Aorta (tissue), 5 donors: Measurements from ENCODE around the gene PNPLA5. TPM values are rescaled to one million over a fixed set of nuclear protein-coding genes. Genes with fewer than 3 reads are reported as not detected.
"Not testable (repeated sequence)": the region's sequence is repeated elsewhere in the genome, so short reads cannot be mapped to it uniquely, and the experiment has no call there.

Source experiments
- ATAC-seq: fragments of 200-7000 bp; cut with Tn5 transposase; one replicate; pipeline ENCODE4 v1.9.1; 2022; ENCODE audit warnings: moderate library complexity; ENCODE audit not compliant: low FRiP score
- DNase-seq, 2 donors: peaks; one replicate each; pipeline ENCODE4 v3.0.0-alpha.2; 2020
- H3K27ac ChIP-seq, 2 donors: one replicate each; pipeline ENCODE4 v1.5.1; 2013; ENCODE audit warnings: low read length in 2 of 2, mild to moderate bottlenecking in 2 of 2, moderate library complexity in 2 of 2, control low read depth in 1 of 2, inconsistent platforms in 1 of 2, low read depth in 1 of 2
- H3K27me3 ChIP-seq, 2 donors: one replicate each; pipeline ENCODE4 v1.6.1; 2013; ENCODE audit warnings: control low read depth in 1 of 2, low read length in 1 of 2, mild to moderate bottlenecking in 1 of 2, moderate library complexity in 1 of 2; ENCODE audit not compliant: insufficient read depth in 2 of 2, control insufficient read depth in 1 of 2
- H3K36me3 ChIP-seq, 2 donors: one replicate each; pipeline ENCODE4 v1.6.1; 2013; ENCODE audit warnings: control low read depth in 1 of 2, low read length in 1 of 2, mild to moderate bottlenecking in 1 of 2; ENCODE audit not compliant: insufficient read depth in 2 of 2, control insufficient read depth in 1 of 2
- H3K4me1 ChIP-seq, 2 donors: one replicate each; pipeline ENCODE4 v1.6.1; 2013; ENCODE audit warnings: low read length in 2 of 2, control low read depth in 1 of 2, mild to moderate bottlenecking in 1 of 2, moderate library complexity in 1 of 2; ENCODE audit not compliant: insufficient read depth in 2 of 2, control insufficient read depth in 1 of 2
- H3K4me3 ChIP-seq, 2 donors: one replicate each; pipeline ENCODE4 v1.5.1; 2013; ENCODE audit warnings: low read length in 2 of 2, control low read depth in 1 of 2, mild to moderate bottlenecking in 1 of 2
- H3K9me3 ChIP-seq: one replicate; pipeline ENCODE4 v1.6.1; 2013; ENCODE audit warnings: mild to moderate bottlenecking, low read length; ENCODE audit not compliant: control insufficient read depth
- WGBS, 2 donors: extraction: QIAGEN DNeasy Blood & Tissue Kit; methylation state at CpG; one replicate each; pipeline ENCODE4 v1.1.7; 2013; 5-methylcytosine and 5-hydroxymethylcytosine counted together
- intact Hi-C, 2 donors: fragments of 100-400 bp; cut with DNase I; formaldehyde crosslinking; loops; one replicate each; pipeline versions ENCODE4 v1.14.2 to v1.15.0; 2022
- polyA plus RNA-seq, 2 donors: library from polyadenylated mRNA; stranded (reverse); fragments of 200-250 nt; gene quantifications; one replicate each; pipeline ENCODE4 v1.2.3, GENCODE V29; 2013
- total RNA-seq, 2 donors: library from RNA; stranded (reverse); fragmentation: NEBNext Ultra II Directional; extraction: Animal tissue kit (Norgen Biotek cat#: 25700); gene quantifications; one replicate each; pipeline ENCODE4 v1.2.1, GENCODE V29; 2021
- donor health status: healthy with polysubstance abuse.
- donor health status: Bipolar disorder and iron deficiency.
- donor health status: DM: no; HTN: no; CAD: no.
- donor health status: DM: no; HTN: no; CAD: no.
- donor health status: DM: yes; HTN: yes; CAD: no.

PNPLA5 gene
- total and polyA plus RNA-seq, 4 donors: 0.50 TPM; not detected in 3

DNA sequence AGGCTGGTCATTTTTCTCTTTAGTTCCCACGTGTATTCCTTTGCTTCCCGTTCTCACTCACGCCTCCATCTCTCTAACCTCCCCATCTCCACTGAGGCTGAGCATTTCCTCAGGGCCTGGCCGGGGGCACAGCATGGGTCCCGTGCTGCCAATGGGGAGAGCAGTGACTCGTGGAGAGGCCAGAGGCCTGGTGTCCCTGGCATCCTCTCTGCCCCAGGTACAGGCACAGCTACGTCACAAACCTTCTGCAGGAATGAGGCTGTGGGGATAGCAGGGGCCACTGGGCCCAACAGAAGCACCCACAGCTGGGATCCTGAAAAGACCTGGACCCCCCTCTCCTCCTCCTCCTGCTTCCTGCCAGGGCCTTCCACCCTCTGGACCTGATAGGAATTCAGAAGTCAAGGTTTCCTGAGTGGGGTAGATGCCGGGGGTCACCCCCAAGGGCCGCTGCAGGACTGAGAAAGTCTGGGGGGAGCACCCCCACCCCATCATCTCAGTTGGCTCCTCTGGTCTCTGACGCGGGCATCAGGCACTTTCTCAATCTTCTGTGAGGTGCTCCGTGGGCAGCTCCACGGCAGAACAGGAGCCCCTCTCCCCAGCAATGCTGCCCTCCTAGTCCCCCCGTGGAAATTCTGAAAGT, 11.8 kb downstream of the PNPLA5 start:
- Histone ChIP-seq H3K9me3 (no peaks in the 10 kb centered on the region), H3K27me3 (no peaks in the 10 kb centered on the region), H3K4me1 (no peaks in the 10 kb centered on the region), H3K36me3 (no peaks in the 10 kb centered on the region), H3K4me3 (no peak overlapping the region), H3K27ac (no peak overlapping the region)
- peak; percentile 16 to 50 for DNase-seq
- intact Hi-C loops: no loop called here
- 76% methylated on average over 14 of the region's 14 CpGs for WGBS, 2 donors
- ATAC-seq: no peak

DNA sequence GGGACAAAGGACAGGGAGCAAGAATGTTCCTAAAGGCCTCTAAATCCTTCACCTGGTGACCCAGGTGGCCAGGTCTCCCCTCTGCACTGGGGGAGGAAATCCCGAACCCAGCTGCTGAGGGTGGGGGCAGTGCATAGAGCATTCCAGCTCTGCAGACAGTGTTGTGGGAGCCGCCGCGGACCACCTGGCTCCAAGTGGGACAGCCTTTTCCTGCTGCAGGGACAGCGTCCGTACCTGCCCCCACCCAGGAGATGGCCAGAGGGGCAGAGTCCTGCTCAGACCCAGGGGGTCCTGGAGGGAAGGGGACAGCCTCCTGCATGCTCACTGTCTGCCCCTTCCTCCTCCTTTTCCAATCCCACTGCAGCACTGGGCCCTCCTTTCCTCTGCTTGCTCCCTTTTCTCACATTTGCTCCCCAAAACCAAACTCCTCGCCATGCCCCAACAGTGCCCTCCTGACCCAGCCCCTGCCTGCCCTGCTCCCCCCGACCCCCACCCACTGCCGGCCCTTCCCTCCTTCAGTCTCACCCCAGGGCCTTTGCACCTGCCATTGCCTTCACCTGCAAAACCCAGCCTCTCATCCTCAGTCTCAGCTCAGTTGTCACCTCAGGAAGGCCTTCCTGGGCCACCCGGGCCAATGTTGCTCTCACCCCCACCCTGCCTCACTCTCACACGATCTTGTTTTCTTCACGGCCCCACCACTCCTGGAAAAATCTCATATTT, 12.8 kb downstream of the PNPLA5 start:
- Histone ChIP-seq H3K36me3 (no peaks in the 10 kb centered on the region), H3K9me3 (no peaks in the 10 kb centered on the region), H3K27me3 (no peaks in the 10 kb centered on the region), H3K4me3 (no peak overlapping the region), H3K27ac (no peak overlapping the region), H3K4me1 (no peaks in the 10 kb centered on the region)
- intact Hi-C loops: no loop called here
- DNase-seq: peak; percentile 23 to 59
- WGBS, 2 donors: 69 to 70% methylated on average over 12 of the region's 12 CpGs
- ATAC-seq: no peak

- ATAC-seq (no peak), DNase-seq (peak; percentile 23 to 59)
- H3K4me3 ChIP-seq: no peak overlapping the region
- no peaks in the 10 kb centered on the region for H3K9me3 ChIP-seq
- no peaks in the 10 kb centered on the region for H3K27me3 ChIP-seq
- intact Hi-C loops: no loop called here
- H3K36me3 ChIP-seq: no peaks in the 10 kb centered on the region
- H3K4me1 ChIP-seq: no peaks in the 10 kb centered on the region
- WGBS, 2 donors: 45 to 46% methylated on average over 12 of the region's 12 CpGs
- no peak overlapping the region for H3K27ac ChIP-seq
Observed at GRCh38 chr22:43878079-43878795, 13.6 kb downstream of the PNPLA5 start.

GRCh38 chr22:43876866-43877509, 14.8 kb downstream of the PNPLA5 start:
- Histone ChIP-seq H3K9me3 (no peaks in the 10 kb centered on the region), H3K27ac (no peak overlapping the region), H3K4me1 (no peaks in the 10 kb centered on the region), H3K4me3 (no peak overlapping the region), H3K36me3 (no peaks in the 10 kb centered on the region), H3K27me3 (no peaks in the 10 kb centered on the region)
- 58 to 61% methylated on average over 5 of the region's 5 CpGs for WGBS, 2 donors
- DNase-seq: peak; percentile 22 to 24
- ATAC-seq: no peak
- intact Hi-C loops: no loop called here

DNA sequence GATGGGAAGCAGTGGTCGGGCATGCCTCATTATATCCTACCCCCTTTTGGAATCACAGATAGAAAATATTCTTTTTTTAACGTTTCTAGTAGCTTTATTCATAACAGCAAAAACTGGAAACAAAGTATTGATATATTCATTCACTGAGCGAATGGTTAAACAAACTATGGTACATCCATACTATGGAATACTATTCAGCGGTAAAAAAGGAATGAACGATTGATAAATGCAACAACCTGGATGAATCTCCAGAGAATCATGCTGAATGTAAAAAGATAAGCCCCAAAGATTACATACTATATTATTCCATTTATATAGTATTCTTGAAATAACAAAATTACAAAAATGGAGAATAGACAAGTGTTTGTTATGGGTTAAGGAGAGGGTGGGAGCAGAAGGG, 22.0 kb downstream of the PNPLA5 start:
- Histone ChIP-seq H3K27ac (no peak overlapping the region), H3K27me3 (no peaks in the 10 kb centered on the region), H3K36me3 (no peaks in the 10 kb centered on the region), H3K4me1 (no peaks in the 10 kb centered on the region), H3K4me3 (no peak overlapping the region), H3K9me3 (peaks cover 1% of the 10 kb centered on the region)
- ATAC-seq (no peak), DNase-seq (no peak)
- 84 to 85% methylated on average over 5 of the region's 5 CpGs for WGBS, 2 donors
- intact Hi-C loops: no loop called here

DNA sequence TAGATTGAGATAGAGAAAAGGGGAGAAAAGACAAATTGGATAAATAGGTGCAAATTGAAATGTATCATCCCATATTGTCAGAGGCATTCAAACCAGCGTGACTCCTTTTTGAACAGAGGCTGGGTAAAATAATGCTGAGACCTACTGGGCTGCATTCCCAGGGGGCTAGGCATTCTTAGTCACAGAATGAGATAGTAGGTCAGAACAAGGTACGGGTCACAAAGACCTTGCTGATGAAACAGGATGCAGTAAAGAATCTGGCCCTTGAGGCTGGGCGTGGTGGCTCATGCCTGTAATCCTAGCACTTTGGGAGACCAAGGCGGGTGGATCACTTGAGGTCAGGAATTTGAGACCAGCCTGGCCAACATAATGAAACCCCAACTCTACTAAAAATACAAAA, 22.8 kb downstream of the PNPLA5 start:
- H3K9me3 ChIP-seq, H3K4me3 ChIP-seq, H3K36me3 ChIP-seq, H3K27me3 ChIP-seq, H3K4me1 ChIP-seq, ATAC-seq, intact Hi-C loops, DNase-seq, H3K27ac ChIP-seq: not testable (repeated sequence)
- 76 to 85% methylated on average over 4 of the region's 4 CpGs for WGBS, 2 donors

DNA sequence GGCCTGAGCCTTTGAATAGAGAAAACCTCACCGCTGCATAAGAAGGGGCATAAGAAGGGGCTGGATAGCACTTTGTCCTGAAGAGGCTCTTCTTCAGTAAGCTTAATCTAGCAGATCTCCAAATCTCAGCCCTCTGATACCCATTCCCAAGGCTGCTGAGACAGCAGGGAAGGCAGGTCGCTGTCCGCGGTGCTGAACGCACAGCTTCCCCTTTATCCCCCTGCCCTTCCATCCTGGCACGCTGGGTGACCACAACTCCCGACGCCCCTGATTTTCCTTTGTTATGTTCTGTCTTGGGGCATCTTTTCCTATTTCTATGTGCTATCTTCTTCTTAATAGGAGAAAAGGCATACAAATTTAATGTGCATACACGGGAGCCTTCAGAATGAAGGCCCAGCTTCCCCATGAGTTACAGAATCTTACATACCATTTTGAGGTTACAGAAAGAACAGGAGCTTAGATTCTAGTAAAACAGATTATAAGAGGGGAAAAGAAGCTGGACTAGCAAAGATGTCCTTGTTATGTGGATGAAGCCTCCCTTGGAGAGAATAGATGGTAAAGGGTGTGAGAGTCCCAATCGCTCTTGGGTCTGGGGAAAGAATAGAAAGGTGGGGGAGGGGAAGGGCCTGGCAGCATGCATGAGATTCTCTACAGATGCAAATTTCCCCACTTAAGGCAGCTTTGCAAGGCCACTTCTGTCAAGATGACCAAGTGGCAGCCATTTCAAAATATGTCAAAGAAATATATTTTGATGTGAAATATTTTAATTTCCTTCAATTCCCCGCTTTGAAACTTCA, 23.8 kb downstream of the PNPLA5 start:
- WGBS, 2 donors: 3 to 5% methylated on average over 11 of the region's 11 CpGs
- ATAC-seq (no peak), DNase-seq (peak; percentile 64 to 84)
- H3K4me3 ChIP-seq: no peak overlapping the region
- peaks cover 2% of the 10 kb centered on the region for H3K9me3 ChIP-seq
- H3K36me3 ChIP-seq: no peaks in the 10 kb centered on the region
- intact Hi-C loops: no loop called here
- no peaks in the 10 kb centered on the region for H3K4me1 ChIP-seq
- no peak overlapping the region for H3K27ac ChIP-seq
- H3K27me3 ChIP-seq: no peaks in the 10 kb centered on the region

DNA sequence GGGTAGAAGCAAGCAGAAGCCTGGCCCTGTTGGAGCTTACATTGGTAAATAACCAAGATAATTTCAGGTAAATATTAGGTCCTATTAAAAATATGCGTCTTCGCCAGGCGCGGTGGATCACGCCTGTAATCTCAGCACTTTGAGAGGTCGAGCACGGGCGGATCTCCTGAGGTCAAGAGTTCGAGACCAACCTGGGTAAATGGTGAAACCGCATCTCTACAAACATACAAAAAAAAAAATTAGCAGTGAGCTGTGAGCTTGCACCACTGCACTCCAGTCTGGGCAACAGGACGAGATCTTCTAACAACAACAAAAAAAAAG, 29.0 kb downstream of the PNPLA5 start:
- 77 to 78% methylated on average over 11 of the region's 11 CpGs for WGBS, 2 donors
- no peaks in the 10 kb centered on the region for H3K36me3 ChIP-seq
- DNase-seq: peak in 1 of 2 donors; percentile 63
- H3K27ac ChIP-seq: no peak overlapping the region
- H3K4me1 ChIP-seq: no peaks in the 10 kb centered on the region
- no peak overlapping the region for H3K4me3 ChIP-seq
- H3K27me3 ChIP-seq: no peaks in the 10 kb centered on the region
- ATAC-seq: no peak
- intact Hi-C loops: no loop called here
- H3K9me3 ChIP-seq: peaks cover 7% of the 10 kb centered on the region
